ENCODE data around the gene PLEKHH2. TPM values are rescaled to one million over a fixed set of nuclear protein-coding genes. Genes with fewer than 3 reads are reported as not detected.

The PLEKHH2 gene
- total RNA-seq, 4 donors from 2014 or later, result 6.8 to 77.3 (median 11.5) TPM

DNA sequence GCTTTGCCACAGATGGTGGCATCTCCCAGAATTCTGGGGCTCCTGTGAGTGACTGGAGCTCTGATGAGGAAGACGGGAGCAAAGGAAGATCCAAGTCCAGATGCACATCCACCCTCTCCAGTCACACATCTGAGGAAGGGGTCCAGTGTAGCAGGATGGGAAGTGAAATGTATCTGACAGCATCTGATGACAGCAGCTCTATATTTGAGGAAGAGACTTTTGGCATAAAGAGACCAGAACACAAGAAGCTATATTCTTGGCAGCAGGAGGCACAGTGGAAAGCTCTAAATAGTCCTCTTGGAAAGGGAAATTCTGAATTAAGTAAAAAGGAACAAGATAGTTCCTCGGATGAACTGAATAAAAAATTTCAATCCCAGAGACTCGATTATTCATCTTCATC is 62.7 kb downstream of the PLEKHH2 start:
- Histone ChIP-seq H3K4me3 (no peak overlapping the region), H3K4me1 (no peaks in the 10 kb centered on the region), H3K27me3 (no peaks in the 10 kb centered on the region), H3K9me3 (no peaks in the 10 kb centered on the region), H3K27ac (no peak overlapping the region), H3K36me3 (peaks cover 7% of the 10 kb centered on the region)
- no peak for DNase-seq (ENCODE audit: low spot score in 2 of 2)
- WGBS, result 65% methylated on average over 3 of the region's 3 CpGs
- TF ChIP-seq EP300 (IDR thresholded peaks at IDR 0.05) (no peak), POLR2AphosphoS5 (IDR thresholded peaks at IDR 0.05) (no peak), POLR2A (IDR thresholded peaks at IDR 0.05) (no peak)
- TF ChIP-seq, protein P1, sequence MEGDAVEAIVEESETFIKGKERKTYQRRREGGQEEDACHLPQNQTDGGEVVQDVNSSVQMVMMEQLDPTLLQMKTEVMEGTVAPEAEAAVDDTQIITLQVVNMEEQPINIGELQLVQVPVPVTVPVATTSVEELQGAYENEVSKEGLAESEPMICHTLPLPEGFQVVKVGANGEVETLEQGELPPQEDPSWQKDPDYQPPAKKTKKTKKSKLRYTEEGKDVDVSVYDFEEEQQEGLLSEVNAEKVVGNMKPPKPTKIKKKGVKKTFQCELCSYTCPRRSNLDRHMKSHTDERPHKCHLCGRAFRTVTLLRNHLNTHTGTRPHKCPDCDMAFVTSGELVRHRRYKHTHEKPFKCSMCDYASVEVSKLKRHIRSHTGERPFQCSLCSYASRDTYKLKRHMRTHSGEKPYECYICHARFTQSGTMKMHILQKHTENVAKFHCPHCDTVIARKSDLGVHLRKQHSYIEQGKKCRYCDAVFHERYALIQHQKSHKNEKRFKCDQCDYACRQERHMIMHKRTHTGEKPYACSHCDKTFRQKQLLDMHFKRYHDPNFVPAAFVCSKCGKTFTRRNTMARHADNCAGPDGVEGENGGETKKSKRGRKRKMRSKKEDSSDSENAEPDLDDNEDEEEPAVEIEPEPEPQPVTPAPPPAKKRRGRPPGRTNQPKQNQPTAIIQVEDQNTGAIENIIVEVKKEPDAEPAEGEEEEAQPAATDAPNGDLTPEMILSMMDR (IDR thresholded peaks at IDR 0.05), result no peak

DNA sequence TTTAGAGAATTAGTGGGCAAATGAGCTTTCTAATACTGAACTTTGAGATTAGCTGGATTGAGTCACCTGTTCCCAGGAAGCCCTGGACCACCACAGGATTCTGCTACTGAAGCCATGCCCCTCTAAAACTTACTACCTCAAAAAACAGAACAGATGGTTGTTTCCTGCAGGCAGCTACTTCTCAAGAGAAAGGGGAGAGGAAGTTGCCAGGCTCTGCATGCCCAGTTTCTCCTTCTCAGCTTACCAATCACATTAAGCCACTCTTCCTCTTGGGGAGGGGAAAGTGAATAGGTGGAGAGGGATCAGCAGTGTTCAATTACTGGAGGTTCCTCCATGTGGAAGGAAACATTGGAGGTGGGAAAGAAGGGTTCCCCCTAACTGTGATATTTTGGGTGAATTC is 64.1 kb downstream of the PLEKHH2 start:
- DNase-seq (ENCODE audit: low spot score in 2 of 2), result no peak
- H3K27ac ChIP-seq, result no peak overlapping the region
- no peak for TF ChIP-seq POLR2A (IDR thresholded peaks at IDR 0.05)
- no peak for TF ChIP-seq POLR2AphosphoS5 (IDR thresholded peaks at IDR 0.05)
- TF ChIP-seq, protein P1 (IDR thresholded peaks at IDR 0.05), result no peak
- no peak for TF ChIP-seq EP300 (IDR thresholded peaks at IDR 0.05)

DNA sequence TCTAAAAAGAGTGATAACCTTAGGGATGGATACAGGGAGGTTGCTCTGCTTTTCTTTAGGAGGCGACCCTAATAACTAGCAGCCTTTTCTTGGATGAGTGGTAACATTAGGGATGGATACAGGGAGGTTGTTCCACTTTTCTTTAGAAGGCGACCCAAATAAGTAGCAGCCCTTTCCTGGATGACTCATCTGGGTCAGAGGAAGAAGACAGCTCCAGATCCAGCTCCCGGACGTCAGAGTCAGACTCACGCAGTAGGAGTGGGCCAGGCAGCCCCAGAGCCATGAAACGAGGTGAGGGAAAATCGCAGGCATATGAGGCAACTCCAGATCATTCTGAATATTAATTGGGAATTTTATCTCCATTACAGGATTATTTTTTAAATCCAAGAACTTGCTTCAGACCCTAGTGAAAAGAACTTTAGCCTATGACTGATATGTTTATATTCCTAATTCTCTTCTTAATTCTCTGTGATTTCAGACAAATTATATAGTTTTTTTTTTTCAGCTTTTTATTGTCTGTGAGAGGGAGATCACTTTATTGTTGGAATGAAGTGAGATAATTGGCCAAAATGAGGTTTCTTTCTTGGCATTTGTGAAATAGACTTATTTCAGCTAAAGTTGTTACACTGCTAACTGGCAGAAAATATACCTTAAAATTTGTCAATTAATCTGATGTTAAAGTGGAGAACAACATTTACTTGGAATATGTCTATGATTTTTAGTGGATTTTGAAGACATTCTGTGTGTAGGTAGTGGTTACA is 70.4 kb downstream of the PLEKHH2 start:
- 51% methylated on average over 7 of the region's 7 CpGs for WGBS
- H3K27me3 ChIP-seq, result no peaks in the 10 kb centered on the region

More for the DNA sequence above, 64.1 kb downstream of the PLEKHH2 start:
- no peaks in the 10 kb centered on the region for H3K27me3 ChIP-seq
- H3K9me3 ChIP-seq, result no peaks in the 10 kb centered on the region
- H3K4me1 ChIP-seq, result no peaks in the 10 kb centered on the region
- H3K4me3 ChIP-seq, result no peak overlapping the region
- no peaks in the 10 kb centered on the region for H3K36me3 ChIP-seq

DNA sequence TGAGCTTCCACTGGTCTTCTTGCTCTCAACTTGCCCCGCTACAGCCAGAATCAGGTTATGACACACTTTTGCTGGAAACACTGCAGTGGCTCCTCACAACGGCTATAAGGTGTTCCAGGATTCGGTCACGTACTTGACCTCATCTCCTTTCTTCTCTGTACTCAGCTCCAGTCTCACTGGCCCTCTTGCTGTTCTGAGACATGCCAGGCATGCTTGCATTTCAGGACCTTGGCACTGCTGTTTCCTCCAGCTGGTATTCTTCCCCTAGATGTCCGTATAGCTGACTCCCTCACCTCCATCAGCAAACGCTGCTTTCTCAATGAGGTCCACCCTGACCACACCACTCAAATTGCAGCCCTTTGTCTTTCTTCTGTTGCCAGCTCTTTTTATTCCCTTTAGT is 71.1 kb downstream of the PLEKHH2 start:
- H3K27ac ChIP-seq, result no peak overlapping the region
- TF ChIP-seq, protein P1 (IDR thresholded peaks at IDR 0.05), result no peak
- TF ChIP-seq POLR2A (IDR thresholded peaks at IDR 0.05), result no peak
- TF ChIP-seq POLR2AphosphoS5 (IDR thresholded peaks at IDR 0.05), result no peak
- TF ChIP-seq EP300 (IDR thresholded peaks at IDR 0.05), result no peak
- H3K4me3 ChIP-seq, result no peak overlapping the region
- no peak for DNase-seq (ENCODE audit: low spot score in 2 of 2)
- peaks cover 3% of the 10 kb centered on the region for H3K36me3 ChIP-seq
- H3K9me3 ChIP-seq, result no peaks in the 10 kb centered on the region
- no peaks in the 10 kb centered on the region for H3K27me3 ChIP-seq
- H3K4me1 ChIP-seq, result peaks cover 5% of the 10 kb centered on the region
- WGBS, result 90% methylated on average over 6 of the region's 6 CpGs

More for the DNA sequence above, 70.4 kb downstream of the PLEKHH2 start:
- Histone ChIP-seq H3K9me3 (no peaks in the 10 kb centered on the region), H3K27ac (no peak overlapping the region), H3K4me1 (peaks cover 5% of the 10 kb centered on the region), H3K36me3 (peaks cover 3% of the 10 kb centered on the region), H3K4me3 (no peak overlapping the region)
- TF ChIP-seq POLR2AphosphoS5 (IDR thresholded peaks at IDR 0.05), result no peak
- no peak for TF ChIP-seq POLR2A (IDR thresholded peaks at IDR 0.05)
- TF ChIP-seq, protein P1 (IDR thresholded peaks at IDR 0.05), result no peak
- TF ChIP-seq EP300 (IDR thresholded peaks at IDR 0.05), result no peak
- DNase-seq (ENCODE audit: low spot score in 2 of 2), result peak; percentile 68 to 80

DNA sequence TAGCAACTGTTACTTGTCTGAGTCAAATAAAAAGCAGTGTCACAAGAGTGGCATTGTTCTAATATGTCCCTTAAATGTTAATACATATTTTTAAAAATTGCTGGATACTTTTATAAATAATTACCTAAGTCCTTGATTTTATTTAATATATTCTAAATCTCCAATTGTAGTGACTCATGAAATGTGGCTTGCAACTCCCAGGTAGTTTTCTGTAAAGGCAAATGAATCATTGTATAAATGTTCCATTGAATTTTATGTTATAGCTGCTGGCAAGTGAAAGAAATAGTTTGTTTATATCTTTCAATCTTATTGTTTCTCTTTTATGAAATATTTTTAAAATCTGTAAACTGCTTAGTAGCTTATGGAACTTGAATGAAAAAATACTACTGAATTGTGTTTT is 71.8 kb downstream of the PLEKHH2 start:
- H3K4me3 ChIP-seq, result no peak overlapping the region
- H3K36me3 ChIP-seq, result peaks cover 3% of the 10 kb centered on the region
- H3K27me3 ChIP-seq, result no peaks in the 10 kb centered on the region
- peaks cover 5% of the 10 kb centered on the region for H3K4me1 ChIP-seq
- TF ChIP-seq, protein P1 (IDR thresholded peaks at IDR 0.05), result no peak
- no peak for TF ChIP-seq EP300 (IDR thresholded peaks at IDR 0.05)
- TF ChIP-seq POLR2AphosphoS5 (IDR thresholded peaks at IDR 0.05), result no peak
- TF ChIP-seq POLR2A (IDR thresholded peaks at IDR 0.05), result no peak
- DNase-seq (ENCODE audit: low spot score in 2 of 2), result no peak
- no peaks in the 10 kb centered on the region for H3K9me3 ChIP-seq
- H3K27ac ChIP-seq, result no peak overlapping the region

Measured in suprapubic skin (tissue), 4 donors.